Measurements from ENCODE around the gene ACVRL1.

The ACVRL1 gene

DNA sequence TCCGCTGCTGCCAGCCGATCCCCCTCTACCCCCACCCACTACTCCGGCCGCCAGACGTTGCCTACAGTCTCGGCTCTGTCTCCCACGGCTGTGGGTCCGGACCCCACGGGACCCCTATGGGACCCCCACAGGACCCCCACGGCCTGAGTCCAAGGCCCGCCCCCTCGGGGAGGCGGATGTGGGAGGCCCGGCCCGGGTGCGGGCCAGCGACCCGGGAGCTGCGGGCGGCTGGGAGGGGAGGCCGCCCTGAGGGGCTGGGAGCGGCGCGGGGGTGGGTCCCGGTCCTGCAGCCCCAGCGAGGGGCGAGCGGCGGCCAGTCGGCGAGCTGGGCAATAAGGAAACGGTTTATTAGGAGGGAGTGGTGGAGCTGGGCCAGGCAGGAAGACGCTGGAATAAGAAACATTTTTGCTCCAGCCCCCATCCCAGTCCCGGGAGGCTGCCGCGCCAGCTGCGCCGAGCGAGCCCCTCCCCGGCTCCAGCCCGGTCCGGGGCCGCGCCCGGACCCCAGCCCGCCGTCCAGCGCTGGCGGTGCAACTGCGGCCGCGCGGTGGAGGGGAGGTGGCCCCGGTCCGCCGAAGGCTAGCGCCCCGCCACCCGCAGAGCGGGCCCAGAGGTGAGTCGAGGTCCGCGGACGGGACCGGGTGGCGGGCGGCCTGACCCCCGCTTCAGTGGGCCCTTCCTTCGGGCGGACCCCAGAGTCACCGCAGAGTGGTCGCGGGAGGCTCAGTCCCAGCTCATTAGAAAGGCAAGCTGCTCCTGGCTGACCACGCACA lies at the start of gene ACVRL1:
Gene ACVRL1 (plus strand): TSS at position 422 of the 773 bp plus-strand sequence. CDS start 4,971 bp downstream, outside the sequence.
- DNase-seq (ENCODE audit: low spot score) = peak; percentile 54

DNA sequence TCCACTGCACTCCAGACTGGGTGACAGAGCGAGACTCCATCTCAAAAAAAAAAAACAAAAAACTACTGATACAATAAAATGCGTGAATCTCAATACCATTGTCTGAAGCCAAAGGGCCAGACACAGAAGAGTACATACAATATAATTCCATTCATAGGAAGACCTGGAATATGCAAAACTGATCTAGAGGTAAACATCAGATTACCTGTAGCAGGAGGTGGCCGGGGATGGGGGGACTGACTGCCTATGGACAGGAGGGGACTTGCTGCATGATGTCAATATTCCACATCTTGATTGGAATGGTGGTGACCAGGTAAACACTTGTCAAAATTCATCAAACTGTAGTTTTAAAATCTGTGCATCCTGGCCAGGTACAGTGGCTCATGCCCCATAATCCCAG lies 46.3 kb upstream of the ACVRL1 start:
- no peak for DNase-seq (ENCODE audit: low spot score)

DNA sequence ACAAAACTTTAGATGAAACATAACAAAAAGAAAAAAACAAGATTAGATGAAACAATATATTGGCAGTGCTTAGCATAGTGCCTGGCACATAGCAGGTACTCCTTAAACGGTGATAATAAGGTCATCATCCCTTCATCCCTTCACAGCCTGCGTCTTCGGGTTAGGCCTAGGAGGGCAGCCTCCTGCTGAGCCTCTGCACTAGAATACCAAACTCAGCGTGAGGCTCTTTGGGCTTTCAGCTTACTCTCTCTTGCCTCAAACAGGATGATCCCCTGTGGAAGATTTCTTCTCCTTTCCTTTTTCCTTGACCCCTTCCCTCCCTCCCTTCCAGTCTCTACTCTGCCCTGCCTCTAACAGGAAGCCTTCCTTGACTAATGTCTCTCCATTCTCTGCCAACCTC lies 44.4 kb upstream of the ACVRL1 start:
- no peak for DNase-seq (ENCODE audit: low spot score)

GRCh38 chr12:51863363-51863932 lies 43.9 kb upstream of the ACVRL1 start:
- no peak for DNase-seq (ENCODE audit: low spot score)

- DNase-seq (ENCODE audit: low spot score) = no peak
Observed at GRCh38 chr12:51863933-51864832, 43.1 kb upstream of the ACVRL1 start.

DNA sequence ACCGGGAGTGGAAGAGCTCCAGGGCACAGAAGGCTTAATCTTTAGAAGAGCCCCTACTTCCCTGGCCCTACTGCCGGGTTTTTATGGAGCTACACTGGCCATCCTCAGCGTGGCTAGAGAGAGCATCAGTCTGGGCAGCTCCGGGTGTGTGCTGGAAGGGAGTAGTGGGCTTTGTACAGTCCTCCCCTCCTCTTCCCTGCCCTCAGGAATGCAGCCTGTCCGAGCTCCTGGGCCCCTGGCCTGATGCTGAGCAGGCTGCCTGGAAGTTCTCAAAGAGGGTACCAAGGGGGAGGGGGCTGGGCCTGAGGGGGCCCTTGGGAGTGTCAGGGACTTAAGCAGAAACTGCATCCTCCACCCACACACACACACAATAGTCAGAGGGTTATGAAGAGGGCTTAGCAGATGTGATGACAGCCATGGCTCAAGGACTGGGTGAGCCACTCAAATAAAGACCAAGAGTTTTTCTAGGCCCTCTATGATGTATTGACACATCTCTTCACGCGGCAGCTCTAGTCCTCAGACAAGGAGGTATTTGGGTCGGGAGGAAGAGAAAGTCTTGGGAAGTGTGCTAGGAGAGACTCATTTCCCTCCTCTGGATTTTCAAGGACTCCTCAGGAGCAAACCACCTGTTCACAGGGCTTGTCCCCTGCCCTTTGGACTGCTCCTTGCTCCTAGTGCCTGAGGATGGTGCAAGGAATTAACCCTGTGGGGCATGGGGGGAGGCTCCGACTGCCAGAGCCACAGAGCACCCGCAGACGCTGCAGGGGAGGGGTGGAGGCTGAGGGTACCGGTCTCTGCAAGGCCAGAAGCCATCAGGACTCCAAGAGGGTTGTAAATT lies 42.3 kb upstream of the ACVRL1 start:
- no peak for DNase-seq (ENCODE audit: low spot score)

GRCh38 chr12:51865757-51866270 lies 41.5 kb upstream of the ACVRL1 start:
- DNase-seq (ENCODE audit: low spot score) = no peak

DNA sequence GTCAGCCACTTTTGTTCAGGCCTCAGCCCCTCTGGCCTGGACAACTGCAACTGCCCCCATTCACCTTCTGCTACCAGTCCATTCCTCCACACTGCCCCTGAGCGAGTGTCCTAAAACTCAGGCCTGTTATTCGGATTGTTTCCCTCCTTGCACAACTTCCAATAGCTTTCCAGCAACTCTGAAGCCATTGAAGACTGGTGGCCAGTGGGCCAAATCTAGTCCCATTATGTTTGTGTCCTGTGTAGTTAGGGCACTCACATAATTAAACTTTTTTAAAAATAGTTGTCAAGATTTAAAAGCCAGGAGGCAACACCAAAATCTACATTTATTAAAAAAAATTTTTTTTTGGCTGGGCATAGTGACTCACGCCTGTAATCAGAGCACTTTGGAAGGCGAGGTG lies 41.0 kb upstream of the ACVRL1 start:
- no peak for DNase-seq (ENCODE audit: low spot score)

- no peak for DNase-seq (ENCODE audit: low spot score)
Observed at GRCh38 chr12:51866762-51867161, 40.5 kb upstream of the ACVRL1 start.

- no peak for DNase-seq (ENCODE audit: low spot score)
Observed at GRCh38 chr12:51867371-51867770, 39.9 kb upstream of the ACVRL1 start.

DNA sequence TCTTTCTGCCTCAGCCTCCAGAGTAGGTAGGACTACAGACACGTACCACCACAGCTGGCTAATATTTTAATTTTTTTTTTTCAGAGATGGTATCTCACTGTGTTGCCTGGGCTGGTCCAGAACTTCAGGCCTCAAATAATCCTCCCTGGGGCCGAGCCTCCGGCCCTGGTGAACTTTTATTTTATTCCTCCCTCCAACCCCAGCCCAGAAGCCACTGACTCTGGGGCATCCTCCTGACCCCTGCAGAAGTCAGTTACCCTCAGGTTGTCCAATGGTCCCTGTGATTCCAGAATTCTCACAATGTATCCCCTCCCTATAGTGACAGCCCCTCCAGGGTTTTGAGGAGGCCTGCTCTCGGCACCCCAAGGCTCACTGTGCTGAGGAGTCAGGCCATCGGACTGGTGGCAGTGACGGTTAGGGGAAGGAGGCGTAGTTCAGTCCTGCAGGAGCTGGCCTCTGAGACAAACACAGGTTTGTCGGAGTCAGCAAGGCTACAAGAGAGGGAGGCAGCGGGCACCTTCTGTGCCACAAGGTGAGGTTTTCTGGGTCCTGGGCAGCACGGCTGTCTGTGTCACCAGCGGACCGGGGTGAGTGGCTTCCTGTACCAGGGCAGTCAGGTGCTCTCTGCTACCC lies 39.4 kb upstream of the ACVRL1 start:
- DNase-seq (ENCODE audit: low spot score) = no peak

DNA sequence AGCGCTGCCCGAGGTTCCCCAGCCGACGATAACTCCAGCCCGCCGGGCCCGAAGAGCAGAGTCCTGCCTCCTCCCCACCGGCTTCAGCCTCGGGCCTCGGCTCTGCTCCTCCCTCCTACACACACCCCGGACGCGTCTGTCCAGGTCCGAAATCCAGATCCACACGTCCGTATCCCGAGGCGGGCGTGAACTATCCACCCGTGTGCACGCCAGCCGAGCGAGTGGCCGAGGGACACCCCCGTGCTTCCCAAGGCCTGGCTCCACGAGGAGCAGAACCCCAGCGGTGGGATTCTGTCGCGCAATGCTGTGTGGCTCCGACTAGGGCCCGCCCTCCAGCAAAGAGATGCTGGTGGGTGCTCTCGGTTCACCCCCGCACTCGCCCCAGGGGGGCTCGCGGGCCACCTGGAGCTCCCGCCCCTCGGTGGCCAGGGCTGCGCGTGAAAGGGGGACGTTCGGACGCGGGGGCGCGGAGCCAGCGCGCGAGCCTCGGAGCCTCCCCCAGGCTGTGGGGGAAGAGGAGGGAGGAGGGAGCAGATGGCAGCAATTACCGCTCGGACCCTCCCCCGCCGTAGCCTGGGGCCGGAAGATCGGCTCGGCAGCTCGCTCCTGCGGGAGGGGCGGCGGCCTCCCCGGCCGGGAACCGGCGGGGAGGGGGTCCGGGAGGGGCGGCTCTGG lies 38.3 kb upstream of the ACVRL1 start:
- DNase-seq (ENCODE audit: low spot score) = peak; percentile 51

GRCh38 chr12:51869496-51869865 lies 37.8 kb upstream of the ACVRL1 start:
- DNase-seq (ENCODE audit: low spot score) = no peak

- DNase-seq (ENCODE audit: low spot score) = no peak
Observed at GRCh38 chr12:51869931-51870330, 37.4 kb upstream of the ACVRL1 start.

GRCh38 chr12:51870504-51870903 lies 36.8 kb upstream of the ACVRL1 start:
- no peak for DNase-seq (ENCODE audit: low spot score)

- DNase-seq (ENCODE audit: low spot score) = no peak
Observed at GRCh38 chr12:51871126-51871525, 36.2 kb upstream of the ACVRL1 start.

DNA sequence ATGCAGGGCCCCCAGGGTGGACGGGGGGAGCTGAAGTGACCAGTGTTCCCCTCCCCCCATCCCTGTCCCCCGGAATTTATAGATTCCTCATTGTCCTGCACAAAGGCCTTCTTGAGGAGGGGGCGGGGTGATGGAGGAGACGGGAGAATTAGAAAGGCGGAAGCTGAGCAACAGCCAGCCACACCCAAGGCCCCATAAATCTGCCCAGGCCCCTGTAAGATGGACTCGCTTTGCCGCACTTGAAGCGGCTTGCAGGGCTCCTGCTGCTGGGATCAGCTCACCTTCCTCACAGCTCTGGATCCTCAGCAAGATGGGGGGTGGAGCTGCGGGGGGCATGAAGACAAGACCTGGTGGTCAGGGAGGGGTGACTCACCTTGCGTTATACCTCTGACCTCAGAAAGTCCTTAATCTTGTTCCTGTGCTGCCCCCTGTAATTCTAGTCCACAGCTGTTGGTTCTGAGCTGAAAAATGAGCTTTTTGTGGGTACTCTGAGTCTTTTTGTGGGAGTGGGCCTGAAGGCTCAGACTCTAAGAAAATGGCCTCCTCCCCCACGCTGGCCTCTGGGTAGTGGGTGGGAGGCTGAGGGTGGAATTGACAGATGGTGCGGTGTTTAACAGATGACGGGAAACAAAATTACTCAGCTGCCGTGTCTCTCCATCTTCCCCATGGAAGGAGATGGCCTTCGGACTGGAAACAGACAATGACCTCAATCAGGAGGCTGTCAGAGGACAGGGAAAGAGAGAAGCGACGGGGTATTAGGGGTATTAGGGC lies 35.2 kb upstream of the ACVRL1 start:
- no peak for DNase-seq (ENCODE audit: low spot score)

DNA sequence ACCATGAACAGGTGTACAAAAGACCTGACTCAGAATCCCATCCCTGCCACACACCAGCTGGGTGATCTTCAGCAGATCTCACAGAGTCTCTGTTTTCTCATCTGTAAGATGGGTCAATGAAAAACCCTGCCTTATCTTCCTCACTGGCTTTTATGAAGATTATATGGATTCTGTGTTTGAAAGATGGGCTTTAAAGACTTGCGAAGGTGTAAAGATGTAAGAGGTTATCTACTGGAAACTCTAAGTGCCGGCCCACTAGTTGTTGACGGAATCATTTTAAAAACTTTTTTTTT lies 34.7 kb upstream of the ACVRL1 start:
- no peak for DNase-seq (ENCODE audit: low spot score)

GRCh38 chr12:51873251-51873994 lies 33.9 kb upstream of the ACVRL1 start:
- no peak for DNase-seq (ENCODE audit: low spot score)

All from hepatic stellate cell (primary cell).